NCI-H748 (cell line): ENCODE data around the gene TM4SF20.
A peak's percentile ranks its signal among the peaks of the same experiment; 100 is the strongest.

Experiments
- DNase-seq: peaks from one replicate; lab custom pipeline; 2025; ENCODE audit not compliant: unreplicated experiment; lab: John Stamatoyannopoulos, UW

The TM4SF20 gene, protein sequence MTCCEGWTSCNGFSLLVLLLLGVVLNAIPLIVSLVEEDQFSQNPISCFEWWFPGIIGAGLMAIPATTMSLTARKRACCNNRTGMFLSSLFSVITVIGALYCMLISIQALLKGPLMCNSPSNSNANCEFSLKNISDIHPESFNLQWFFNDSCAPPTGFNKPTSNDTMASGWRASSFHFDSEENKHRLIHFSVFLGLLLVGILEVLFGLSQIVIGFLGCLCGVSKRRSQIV

DNA sequence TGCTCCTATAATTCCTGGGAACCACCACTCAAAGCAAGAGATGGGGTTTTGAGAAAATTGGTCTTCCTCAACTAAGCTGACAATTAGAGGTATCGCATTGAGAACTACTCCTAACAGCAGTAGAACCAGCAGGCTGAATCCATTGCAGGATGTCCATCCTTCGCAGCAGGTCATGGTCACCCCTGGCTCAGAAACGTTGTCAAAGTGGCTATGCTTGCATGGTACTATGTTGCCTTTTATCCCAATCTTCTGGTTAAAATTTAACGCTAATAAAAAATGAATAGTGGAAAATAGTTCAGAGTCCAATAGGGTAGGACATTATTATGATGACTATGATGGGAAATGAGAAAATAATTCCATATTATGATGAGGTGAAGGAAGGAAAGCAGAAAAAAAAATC, at the start of gene TM4SF20:
Gene TM4SF20, minus strand, starts transcription at position 212 of the 400 bp plus-strand sequence. Its CDS starts 38 bp downstream, at position 174.
- no peak for DNase-seq

DNA sequence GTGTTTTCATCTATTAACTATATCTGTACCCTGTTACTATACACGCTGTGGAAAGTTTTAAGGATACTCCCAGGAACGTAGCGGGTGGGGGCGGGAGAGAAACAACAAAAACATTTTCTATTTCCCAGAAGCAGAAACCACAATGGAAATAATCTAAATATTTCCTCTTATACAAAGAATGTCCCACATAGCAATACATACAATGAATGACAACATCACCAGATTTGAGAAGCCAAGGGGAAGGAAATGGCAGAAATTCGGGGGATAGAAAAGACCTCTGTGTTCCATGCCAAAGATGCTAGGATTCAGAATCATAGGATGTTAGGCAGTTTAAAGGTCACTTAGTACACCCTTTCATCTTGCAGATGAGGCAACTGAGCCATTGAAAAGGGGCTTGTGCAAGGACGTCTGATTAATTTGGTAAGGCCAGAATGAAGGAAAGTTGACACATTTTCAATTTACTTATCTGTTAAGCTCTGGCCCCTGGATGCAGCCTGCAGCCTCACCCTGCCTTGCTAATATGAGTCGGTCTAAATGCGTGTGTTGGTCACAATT, 49.7 kb upstream of the TM4SF20 start:
- no peak for DNase-seq

DNA sequence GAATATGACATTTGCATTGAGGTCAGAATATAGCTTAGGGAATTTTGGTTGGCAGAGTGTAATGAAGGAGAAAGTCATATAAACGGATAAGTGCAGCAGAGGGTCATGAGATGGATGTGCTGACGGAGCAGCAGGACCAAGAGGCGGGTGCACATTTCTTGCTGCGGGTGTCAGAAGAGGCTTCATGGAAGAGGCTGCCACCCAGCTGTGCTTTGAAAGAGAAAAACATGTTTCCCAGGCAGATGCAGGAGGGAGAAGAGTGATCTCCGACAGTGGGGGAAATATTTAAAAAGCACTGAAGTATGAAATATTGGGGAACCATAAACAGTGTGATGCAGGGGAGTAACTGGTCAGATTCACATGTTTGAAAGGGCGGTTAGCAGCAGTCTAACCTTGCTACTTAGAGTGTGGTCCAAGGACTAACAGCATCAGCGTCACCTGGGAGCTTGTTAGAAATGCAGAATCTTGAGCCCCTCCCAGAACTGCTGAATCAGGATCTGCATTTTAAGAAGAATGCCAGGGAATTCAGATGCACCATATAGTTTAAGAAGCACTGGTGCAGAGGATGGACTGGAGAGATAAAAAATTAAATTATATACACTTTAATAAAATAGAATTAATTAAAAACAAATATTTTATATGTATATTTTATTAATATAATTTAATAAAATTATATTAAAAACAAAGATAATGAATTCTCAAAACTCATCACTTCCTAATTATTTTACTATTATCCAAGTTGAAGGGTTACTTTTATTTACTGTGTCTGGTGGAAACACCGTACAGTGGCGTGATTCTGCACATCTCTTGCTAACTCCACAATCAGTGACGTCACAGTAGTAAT, 44.8 kb upstream of the TM4SF20 start:
- DNase-seq, result no peak

DNA sequence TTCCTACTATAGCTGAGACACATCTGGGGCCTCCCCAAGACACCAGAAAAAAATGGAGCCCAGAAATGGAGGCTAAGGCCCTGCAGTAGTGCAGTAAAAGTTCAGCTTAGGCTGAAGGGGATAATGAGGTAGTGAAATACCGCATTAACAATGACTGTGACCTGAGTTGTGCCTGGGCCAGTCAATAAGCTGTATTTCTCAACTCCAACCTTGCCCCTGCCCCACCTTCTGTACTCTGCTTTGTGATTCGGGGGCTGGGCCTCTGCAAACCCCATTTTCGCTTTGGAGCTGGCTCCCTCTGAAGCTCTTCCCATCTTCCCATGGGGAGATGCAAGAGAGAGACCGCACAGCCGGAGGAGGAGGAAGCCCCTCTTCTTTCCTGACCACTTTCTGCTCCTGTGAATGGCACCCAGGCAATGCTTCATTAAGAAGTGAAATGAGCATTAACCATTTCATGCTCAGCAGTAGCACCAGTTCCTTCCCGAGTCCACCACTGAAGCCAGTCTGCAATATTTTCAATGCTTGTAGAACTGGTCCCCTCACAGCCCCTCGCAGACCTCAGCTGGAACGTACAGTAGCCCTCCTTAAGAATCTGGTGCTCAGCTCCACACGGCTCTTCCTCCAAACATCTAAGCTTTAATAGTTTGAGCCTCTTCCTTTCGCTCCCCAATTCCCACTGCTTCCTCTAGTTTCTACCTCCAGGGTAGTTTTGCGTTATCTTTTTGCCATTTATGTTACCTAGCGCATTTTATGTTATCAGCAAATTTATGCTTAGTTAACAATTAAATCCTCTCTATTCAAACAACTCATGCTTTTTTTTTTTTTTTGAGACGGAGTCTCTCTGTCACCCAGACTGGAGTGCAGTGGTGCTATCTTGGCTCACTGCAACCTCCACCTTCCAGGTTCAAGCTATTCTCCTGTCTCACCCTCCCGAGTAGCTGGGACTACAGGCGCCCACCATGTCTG, 41.3 kb upstream of the TM4SF20 start:
- DNase-seq, result no peak

DNA sequence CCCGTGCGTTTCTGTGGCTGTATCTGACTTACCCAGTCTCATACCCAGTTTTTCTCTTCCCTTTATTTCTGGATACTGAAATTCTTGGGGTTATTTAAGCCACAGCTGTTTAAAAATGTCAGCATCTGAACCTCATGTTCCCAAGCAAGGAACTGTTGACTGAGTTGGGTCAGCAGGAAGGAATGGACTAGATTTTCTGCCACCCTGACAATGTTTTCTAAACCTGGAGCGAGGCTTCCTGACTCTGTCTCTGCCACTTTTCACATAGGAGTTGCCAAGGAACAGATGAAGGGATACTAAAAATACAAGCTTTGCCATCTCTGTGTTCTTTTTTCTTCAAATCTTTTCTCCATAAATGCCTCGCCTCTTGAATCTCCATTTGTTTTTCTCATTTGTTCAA, 37.6 kb upstream of the TM4SF20 start:
- no peak for DNase-seq

DNA sequence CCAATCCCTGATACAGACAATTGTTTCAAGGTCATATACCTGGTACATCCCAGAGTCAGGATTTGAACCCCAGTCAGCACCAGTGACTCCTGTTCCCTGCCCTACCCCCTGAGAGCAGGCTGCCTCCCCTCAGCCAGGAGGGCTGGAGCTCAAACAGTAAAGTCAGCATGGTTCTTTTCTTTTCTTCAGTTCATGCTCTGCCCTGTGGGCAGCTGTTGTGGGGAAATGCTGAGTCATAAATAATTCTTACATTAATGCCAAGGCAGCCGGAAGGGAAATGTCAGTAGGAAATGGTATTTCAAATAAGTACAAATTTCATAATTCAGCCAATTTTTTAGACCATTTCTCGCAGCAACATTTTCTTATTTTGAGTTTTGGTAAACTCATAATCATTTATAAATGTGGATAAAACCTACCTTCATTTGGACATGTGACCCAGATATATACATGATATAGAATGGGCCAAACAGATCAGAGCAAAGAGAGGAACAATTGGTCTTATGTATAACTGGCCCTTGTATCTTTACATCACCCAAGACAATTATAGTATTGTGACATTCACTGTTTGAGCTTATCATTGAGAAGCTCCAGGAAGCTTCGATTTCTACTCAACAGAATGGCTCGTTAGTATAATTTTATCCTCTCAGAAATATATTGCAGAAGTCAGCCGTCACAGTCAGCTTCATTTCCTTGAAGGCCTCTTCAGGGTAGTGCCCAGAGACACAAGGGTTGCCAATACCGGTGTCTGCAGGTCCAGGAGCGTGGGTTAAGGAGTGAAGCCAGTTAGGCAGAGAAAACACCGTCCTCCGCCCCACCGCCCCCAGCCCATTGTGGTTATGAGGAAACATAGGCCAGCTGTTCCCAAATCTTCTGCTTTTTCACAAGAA, 36.7 kb upstream of the TM4SF20 start:
- DNase-seq, result no peak

DNA sequence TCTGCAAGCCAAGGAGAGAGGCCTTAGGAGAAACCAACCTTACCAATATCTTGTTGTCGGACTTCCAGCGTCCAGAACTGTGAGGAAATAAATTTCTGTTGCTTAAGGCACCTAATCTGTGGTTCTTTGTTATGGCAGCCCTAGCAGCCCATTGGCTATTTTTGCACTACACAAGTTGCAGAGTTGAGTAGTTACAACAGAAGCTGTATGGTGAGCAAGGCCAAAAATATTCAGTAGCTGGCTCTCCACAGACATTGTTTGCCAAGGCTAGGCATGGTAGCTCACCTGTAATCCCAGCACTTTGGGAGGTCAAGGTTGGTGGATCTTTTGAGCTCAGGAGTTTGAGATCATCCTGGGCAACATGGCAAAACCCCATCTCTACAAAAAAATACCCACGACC, 35.7 kb upstream of the TM4SF20 start:
- no peak for DNase-seq

DNA sequence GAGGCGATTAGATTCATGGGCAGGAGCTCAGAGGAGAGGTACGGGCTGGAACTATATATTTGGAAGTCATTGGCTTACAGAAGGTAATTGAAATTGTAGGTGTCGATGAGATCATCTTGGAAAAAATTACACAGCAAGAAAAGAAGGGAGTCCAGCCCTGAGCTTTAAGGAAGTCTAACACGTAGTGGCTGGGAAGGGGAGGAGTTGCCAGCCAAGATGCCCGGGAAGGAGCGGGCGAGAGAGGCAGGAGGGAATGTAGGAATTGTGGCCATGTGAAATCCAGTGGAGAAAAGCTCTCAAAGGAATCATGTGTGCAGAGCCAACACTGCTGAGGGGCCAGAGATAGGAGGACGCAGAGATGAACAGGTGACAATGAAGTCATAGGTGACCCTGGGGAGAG, 34.3 kb upstream of the TM4SF20 start:
- DNase-seq, result no peak

DNA sequence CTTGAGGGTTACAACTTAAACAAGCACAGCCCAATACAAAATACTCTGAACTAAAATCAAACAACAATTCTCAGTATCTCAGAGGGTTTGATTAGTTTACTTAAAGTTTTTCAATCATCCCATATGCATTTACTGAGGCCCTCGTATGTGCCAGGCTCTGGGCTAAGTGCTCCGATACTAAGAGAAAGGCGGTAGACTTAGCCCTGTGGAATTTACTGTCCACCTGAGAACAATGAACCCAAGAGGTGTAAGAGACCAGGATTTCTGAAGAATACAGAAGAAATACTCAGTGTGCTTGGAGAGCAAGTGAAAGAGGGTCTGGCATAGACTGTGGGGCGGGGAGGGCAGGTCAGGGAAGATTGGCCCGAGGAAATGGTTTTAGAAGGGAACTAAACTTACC, 33.8 kb upstream of the TM4SF20 start:
- no peak for DNase-seq

DNA sequence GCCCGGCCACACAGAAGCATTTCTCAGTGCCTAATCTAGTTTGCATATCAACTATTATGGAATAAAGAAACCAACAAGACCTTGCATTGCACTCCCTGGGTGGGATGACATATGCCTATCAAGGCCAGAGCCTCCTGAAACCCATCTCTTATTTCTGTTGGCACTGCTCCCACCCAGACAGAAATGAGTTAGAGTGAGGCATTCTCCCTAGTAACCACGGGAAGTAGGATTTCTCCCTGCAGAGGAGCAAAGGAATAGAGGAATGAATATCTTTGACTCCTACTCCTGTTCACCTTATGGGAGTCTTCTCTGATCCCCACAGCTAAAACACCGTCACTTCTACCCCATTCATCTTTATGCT, 32.9 kb upstream of the TM4SF20 start:
- no peak for DNase-seq

DNA sequence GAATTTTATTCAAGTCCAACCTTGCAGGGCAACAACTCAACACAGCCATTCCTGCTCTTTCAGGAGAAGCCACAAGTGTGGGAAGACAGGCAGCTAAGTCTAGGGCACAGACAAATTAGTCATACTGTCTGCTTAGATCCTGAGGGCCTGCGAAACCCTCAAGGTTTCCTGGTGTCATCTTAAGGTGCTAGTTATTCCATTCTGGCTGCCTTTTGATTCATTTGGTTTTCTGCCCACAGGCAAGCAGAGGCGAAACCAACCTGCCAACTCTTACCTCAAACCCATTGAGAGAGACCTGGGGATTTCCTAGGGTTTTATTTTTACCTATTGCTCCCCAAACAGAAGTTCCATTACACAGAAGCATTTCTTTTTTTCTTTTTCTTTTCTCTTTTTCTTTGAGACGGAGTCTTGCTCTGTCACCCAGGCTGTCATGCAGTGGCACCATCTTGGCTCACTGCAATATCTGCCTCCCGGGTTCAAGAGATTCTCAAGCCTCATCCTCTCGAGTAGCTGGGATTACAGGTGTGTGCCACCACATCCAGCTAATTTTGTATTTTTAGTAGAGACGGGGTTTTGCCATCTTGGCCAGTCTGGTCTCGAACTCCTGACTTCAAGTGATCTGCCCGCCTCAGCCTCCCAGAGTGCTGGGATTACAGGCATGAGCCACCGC, 32.3 kb upstream of the TM4SF20 start:
- DNase-seq, result no peak

DNA sequence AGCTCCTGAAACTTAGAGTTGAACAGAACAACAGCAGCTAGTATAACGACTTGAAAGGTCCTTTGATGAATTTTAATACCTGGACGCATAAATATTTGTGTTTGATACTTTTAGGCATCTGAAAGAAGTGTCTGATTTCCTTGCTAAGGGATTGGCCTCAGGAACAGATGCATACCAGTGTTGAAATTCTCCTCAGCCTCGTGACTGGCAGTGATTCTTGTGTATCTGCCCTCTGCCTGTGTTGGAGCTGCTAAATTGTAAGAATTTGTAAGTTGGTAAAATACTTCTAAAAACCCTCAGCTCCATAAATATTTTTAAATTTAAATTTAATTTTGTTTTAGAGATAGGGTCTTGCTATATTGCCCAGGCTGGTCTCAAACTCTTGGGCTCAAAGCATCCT, 31.1 kb upstream of the TM4SF20 start:
- DNase-seq, result no peak

DNA sequence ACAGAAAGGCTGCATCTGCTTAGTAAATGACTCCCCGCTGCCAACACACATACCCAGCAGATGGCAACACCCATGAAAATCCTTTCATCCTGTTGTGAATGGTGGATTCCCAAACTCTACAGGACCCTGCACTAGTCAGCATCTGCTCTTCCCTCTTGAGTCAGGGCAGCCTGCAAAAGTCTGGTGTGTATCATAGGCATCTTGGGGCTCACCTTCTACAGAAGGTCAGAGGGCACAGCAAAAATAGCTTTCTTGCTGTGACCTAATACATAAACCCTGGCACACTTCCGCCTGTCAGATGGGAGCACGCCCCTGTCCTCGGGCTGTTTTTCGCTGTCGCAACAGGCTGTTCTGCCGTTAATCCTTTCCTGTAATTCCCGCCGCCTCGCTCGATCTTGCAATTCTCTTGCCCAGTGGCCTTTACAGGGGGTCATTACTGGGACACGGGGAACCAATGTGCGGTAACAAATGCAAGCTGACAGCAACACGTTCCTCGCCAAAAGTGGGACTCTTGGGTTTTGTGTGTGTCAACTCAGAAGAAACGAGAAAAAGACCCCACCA, 28.6 kb upstream of the TM4SF20 start:
- no peak for DNase-seq

DNA sequence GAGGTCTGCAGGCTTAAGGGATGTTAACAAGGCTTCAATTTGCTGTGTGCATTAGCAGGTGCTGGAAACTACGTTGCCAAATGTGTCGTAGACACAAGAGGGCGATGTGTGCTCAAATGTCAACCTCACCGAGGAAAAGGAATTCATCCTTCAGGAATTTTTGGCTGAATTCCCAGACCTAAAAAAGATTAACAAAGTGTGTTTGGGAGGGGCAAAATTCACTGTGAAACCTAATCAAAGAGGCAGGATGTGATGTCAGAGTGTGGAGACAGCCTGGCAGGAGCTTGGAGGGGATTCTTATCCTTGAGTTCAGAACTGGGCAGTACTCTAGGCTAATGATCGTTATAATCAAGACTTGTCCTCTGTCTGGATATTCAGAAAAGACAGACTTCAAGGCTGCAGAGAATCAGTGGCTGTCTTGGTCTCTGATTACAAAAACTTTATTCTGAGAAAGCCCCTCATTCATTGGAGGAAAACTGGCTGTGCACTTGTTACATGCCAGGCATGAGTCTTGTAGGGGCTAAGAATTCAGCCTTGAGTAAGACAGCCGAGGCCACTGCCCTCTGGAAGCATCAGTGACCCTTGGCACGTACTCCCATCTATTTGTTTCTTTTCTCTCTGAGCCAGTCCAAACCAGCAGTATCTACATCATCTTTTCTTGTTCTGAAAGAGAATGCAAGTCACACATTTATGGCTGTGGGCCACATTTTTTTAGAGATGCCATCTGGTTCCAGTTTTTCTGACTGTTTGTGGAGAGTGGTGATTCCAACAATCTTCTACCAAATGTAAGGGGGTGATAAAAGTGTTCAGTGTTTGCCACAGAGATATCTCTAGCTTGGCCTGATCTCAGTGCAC, 27.3 kb upstream of the TM4SF20 start:
- DNase-seq, result peak; percentile 91

DNA sequence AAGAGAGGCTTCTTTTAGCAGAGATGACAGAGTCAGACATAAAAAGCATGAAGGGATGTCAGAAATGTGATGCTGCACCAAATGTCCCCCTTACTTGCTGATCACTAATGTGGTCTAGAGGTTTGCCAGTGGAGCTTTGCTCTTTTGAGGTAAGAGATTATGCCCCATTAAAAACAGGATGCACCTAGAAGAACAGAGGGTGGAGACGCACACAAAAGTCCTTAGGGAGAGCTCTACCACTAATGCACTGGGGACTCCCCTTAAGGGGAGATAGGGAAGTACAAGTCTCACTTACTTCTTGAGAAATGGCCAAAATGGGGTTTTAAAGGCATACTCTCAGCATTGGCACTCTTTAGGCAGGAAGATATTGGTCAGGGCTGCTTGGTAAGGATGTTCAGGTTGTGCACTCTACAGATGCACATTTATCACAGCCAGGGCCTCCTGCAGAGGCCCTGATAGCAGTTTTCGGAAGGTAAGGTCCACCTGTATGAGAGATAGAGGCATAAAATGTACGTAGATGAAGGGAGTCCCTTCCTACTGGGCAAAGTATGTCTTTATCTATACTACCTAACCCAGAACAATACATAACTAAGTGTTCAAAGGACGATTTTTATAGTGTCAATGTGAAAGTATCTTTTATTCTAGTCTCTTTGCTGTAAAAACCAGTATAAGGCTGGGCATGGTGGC, 25.6 kb upstream of the TM4SF20 start:
- DNase-seq, result no peak

DNA sequence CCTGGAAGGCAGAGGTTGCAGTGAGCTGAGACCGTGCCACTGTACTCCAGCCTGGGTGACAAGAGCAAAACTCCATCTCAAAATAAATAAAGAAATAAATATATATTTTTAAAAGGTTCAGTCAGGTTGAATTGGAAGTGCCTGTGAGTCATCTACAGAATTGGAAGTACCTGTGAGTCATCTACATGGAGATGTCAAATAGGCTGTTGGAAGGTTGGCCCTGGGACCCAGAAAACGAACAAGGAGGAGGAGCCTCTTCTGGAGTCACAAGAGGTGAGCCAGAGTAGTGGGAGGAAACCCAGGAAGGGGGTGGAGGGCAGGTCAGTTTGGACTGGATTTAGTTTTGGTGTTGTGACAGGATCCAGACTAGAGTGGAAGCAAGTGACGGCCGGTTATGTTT, 23.9 kb upstream of the TM4SF20 start:
- no peak for DNase-seq

DNA sequence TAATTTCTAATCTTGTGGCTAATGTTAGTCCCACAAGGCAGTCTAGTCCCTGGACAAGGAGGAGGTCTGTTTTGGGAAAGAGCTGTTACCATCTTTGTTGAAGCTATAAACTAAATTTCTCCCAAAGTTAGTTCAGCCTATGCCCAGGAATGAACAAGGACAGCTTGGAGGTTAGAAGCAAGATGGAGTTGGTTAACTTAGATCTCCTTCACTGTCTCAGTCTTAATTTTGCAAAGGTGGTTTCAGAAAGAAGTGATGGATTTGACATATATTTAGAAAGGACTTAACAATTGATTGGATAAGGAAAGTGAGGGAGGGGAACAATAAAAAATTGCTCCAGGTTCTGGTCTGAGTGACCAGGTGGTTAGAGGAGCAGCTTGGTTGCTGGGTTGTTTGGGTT, 23.2 kb upstream of the TM4SF20 start:
- no peak for DNase-seq

DNA sequence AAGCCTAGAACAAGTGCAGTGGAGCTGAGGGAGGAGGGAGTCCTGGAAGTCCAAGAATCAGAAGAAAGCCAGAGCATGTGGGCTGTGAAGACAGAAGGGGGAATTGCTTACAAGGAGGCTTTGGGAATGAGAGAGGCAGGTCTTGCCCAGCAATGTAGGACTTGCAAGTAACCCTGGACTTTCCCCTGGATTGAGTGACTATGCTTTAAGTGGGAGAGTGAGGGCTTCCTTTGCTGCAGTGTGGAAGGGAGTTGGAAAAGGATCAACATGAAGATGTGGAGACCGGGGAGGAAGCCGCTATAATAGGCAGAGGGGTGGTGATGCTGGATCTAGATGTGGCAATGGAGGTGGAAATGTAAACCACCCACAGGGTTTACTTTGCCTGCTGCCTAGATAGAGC, 22.4 kb upstream of the TM4SF20 start:
- no peak for DNase-seq
